Measurements from ENCODE around the gene TCF15. TPM values are rescaled to one million over a fixed set of nuclear protein-coding genes. Genes with fewer than 3 reads are reported as not detected.

The TCF15 gene
- total RNA-seq, 2 experiments from 2014 or later: 0.23 TPM; not detected in 1

- no peak for TF ChIP-seq CTCF (IDR thresholded peaks at IDR 0.05)
- Mint-ChIP-seq H3K9me3 (no peaks in the 10 kb centered on the region), H3K27ac (no peak overlapping the region), H3K27me3 (peaks cover 9% of the 10 kb centered on the region), H3K4me3 (no peak overlapping the region), H3K36me3 (ENCODE audit: low read depth) (no peaks in the 10 kb centered on the region), H3K4me1 (ENCODE audit: low read depth) (no peaks in the 10 kb centered on the region)
- DNase-seq (no peak), ATAC-seq (no peak)
- intact Hi-C loops (cut with micrococcal nuclease): no loop called here
- ChIA-PET CTCF (no interaction called here), POLR2A (no interaction called here)
Measured at GRCh38 chr20:626579-626978, 16.5 kb upstream of the TCF15 start.

GRCh38 chr20:625360-625932, 15.3 kb upstream of the TCF15 start:
- ChIA-PET POLR2A (no interaction called here), CTCF (no interaction called here)
- Mint-ChIP-seq H3K4me1 (ENCODE audit: low read depth) (no peaks in the 10 kb centered on the region), H3K36me3 (ENCODE audit: low read depth) (no peaks in the 10 kb centered on the region), H3K27ac (no peak overlapping the region), H3K4me3 (no peak overlapping the region), H3K9me3 (no peaks in the 10 kb centered on the region), H3K27me3 (peaks cover 12% of the 10 kb centered on the region)
- intact Hi-C loops (cut with micrococcal nuclease): no loop called here
- no peak for ATAC-seq
- no peak for DNase-seq
- no peak for TF ChIP-seq CTCF (IDR thresholded peaks at IDR 0.05)

- Mint-ChIP-seq H3K4me1 (ENCODE audit: low read depth) (no peaks in the 10 kb centered on the region), H3K27ac (no peak overlapping the region), H3K36me3 (ENCODE audit: low read depth) (no peaks in the 10 kb centered on the region), H3K27me3 (peaks cover 13% of the 10 kb centered on the region), H3K4me3 (no peak overlapping the region), H3K9me3 (no peaks in the 10 kb centered on the region)
- no peak for DNase-seq
- TF ChIP-seq CTCF (IDR thresholded peaks at IDR 0.05): no peak
- ChIA-PET CTCF (interaction anchor here (1.4 kb wide), 1 partner anchor 63 kb away, joined by 4 read pairs; no protein-coding TSS in a partner anchor), POLR2A (no interaction called here)
- intact Hi-C loops (cut with micrococcal nuclease): no loop called here
- ATAC-seq: no peak
Measured at GRCh38 chr20:623704-624103, 13.6 kb upstream of the TCF15 start.

- ChIA-PET POLR2A (no interaction called here), CTCF (no interaction called here)
- Mint-ChIP-seq H3K9me3 (peaks cover 3% of the 10 kb centered on the region), H3K4me3 (no peak overlapping the region), H3K4me1 (ENCODE audit: low read depth) (no peaks in the 10 kb centered on the region), H3K27ac (no peak overlapping the region), H3K36me3 (ENCODE audit: low read depth) (no peaks in the 10 kb centered on the region), H3K27me3 (peaks cover 15% of the 10 kb centered on the region)
- no peak for ATAC-seq
- TF ChIP-seq CTCF (IDR thresholded peaks at IDR 0.05): no peak
- DNase-seq: no peak
- intact Hi-C loops (cut with micrococcal nuclease): no loop called here
Measured at GRCh38 chr20:623021-623420, 12.9 kb upstream of the TCF15 start.

- intact Hi-C loops (cut with micrococcal nuclease): no loop called here
- no peak overlapping the region for H3K4me3 Mint-ChIP-seq
Measured at GRCh38 chr20:622161-622560, 12.1 kb upstream of the TCF15 start.

More at GRCh38 chr20:622161-622560, 12.1 kb upstream of the TCF15 start:
- Mint-ChIP-seq H3K36me3 (ENCODE audit: low read depth) (no peaks in the 10 kb centered on the region), H3K27me3 (peaks cover 21% of the 10 kb centered on the region), H3K4me1 (ENCODE audit: low read depth) (no peaks in the 10 kb centered on the region), H3K9me3 (peaks cover 8% of the 10 kb centered on the region), H3K27ac (no peak overlapping the region)
- POLR2A ChIA-PET: no interaction called here
- CTCF ChIA-PET: interaction anchor here (1.5 to 1.6 kb wide), 2 partner anchors 23 to 25 kb away, joined by 3 to 6 read pairs; no protein-coding TSS in a partner anchor
- ATAC-seq (no peak), DNase-seq (no peak)
- no peak for TF ChIP-seq CTCF (IDR thresholded peaks at IDR 0.05)

All from activated CD8-positive, alpha-beta T cell treated with anti-CD3 and anti-CD28 coated beads for 36 hours (primary cell).